Stomach (tissue), 9 donors: ENCODE measurements around the gene ADGRG7. TPM values are rescaled to one million over a fixed set of nuclear protein-coding genes. Genes with fewer than 3 reads are reported as not detected.

Source experiments
- DNase-seq, 2 donors: peaks; one replicate each; pipeline versions ENCODE4 v3.0.0 to v3.0.0-alpha.2; 2013 to 2019
- H3K27ac ChIP-seq, 5 donors: fragments of 200-600 bp in 4 of 5; sonication (generic) in 4 of 5; one replicate each; pipeline ENCODE4 v1.5.1; 2013 to 2019; ENCODE audit warnings: mild to moderate bottlenecking in 1 of 5, moderate library complexity in 1 of 5
- H3K27me3 ChIP-seq, 3 donors: fragments of 200-600 bp; sonication (generic); one replicate each; pipeline ENCODE4 v1.5.1; 2017 to 2019; ENCODE audit warnings: mixed run types in 1 of 3
- H3K36me3 ChIP-seq, 4 donors: fragments of 200-600 bp; sonication (generic); 1 replicate in 3 of 4; 2 replicates in 1 of 4; pipeline ENCODE4 v1.5.1; 2016 to 2019
- H3K4me1 ChIP-seq, 4 donors: fragments of 200-600 bp; sonication (generic); one replicate each; pipeline ENCODE4 v1.5.1; 2016 to 2019
- H3K4me3 ChIP-seq, 4 donors: fragments of 200-600 bp; sonication (generic) in 3 of 4; one replicate each; pipeline ENCODE4 v1.5.1; 2016 to 2019; ENCODE audit warnings: mild to moderate bottlenecking in 1 of 4
- H3K9me3 ChIP-seq, 4 donors: fragments of 200-600 bp; sonication (generic); one replicate each; pipeline ENCODE4 v1.5.1; 2016 to 2019
- CTCF ChIP-seq, 7 experiments: fragments of 450-650 bp in 4 of 7; fragments of 200-600 bp in 3 of 7; sonication (generic) in 3 of 7; IDR thresholded peaks; one replicate each; pipeline ENCODE4 v1.5.1; 2016 to 2019; ENCODE audit warnings: antibody characterized with exemption in 7 of 7, control low read depth in 2 of 7, mild to moderate bottlenecking in 1 of 7
- EP300 ChIP-seq: sonication (generic); formaldehyde crosslinking; IDR thresholded peaks from one replicate; pipeline ENCODE4 v1.6.1; 2017; ENCODE audit warnings: antibody characterized with exemption
- POLR2A ChIP-seq, 4 donors: fragments of 450-650 bp; IDR thresholded peaks; one replicate each; pipeline ENCODE4 v1.6.1; 2016; ENCODE audit warnings: antibody characterized with exemption in 4 of 4, control low read depth in 2 of 4, mild to moderate bottlenecking in 1 of 4, moderate library complexity in 1 of 4
- POLR2AphosphoS5 ChIP-seq, 3 donors: sonication (generic); formaldehyde crosslinking; IDR thresholded peaks; one replicate each; pipeline ENCODE4 v1.6.1; 2016; ENCODE audit warnings: antibody characterized with exemption in 3 of 3
- WGBS, 5 donors: extraction: QIAGEN DNeasy Blood & Tissue Kit in 3 of 5; methylation state at CpG; one replicate each; pipeline versions ENCODE4 v1.1.5 to v1.1.7; 2013 to 2018; 5-methylcytosine and 5-hydroxymethylcytosine counted together
- intact Hi-C: fragments of 100-400 bp; cut with DNase I; formaldehyde crosslinking; loops from one replicate; pipeline ENCODE4 v1.15.1; 2023; ENCODE audit warnings: low total_unique reads
- polyA plus RNA-seq, 3 donors: library from polyadenylated mRNA; stranded (reverse); fragments of 200-250 nt; gene quantifications; one replicate each; pipeline ENCODE4 v1.2.3, GENCODE V29; 2013
- total RNA-seq, 5 donors: library from RNA; depleted of rRNA; stranded (reverse); fragments of >200 nt; gene quantifications; one replicate each; pipeline versions ENCODE4 v1.1.0 to v1.2.3, GENCODE V29; 2014 to 2016
- donor health status: healthy with polysubstance abuse.
- donor health status: Bipolar disorder and iron deficiency.
- donor health status: healthy.

ADGRG7 gene
- total and polyA plus RNA-seq, 8 donors: 5.1 TPM; not detected in 7

DNA sequence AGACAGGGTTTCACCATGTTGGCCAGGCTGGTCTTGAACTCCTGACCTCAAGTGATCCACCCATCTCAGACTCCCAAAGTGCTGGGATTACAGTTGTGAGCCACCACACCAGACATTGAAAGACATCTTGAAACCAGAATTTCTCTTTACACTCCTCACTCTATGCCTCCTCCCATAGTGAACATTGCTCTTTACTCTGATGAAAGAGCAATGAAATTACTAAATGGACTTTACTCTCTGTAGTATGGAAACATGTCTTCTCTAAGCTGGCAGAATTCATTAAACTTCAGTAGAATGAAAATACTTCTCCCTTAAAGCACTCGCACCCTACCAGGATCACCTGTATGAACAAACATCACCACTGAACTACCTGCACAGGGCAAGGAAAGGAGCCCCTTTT lies 72.1 kb downstream of the ADGRG7 start:
- intact Hi-C loops: no loop called here

DNA sequence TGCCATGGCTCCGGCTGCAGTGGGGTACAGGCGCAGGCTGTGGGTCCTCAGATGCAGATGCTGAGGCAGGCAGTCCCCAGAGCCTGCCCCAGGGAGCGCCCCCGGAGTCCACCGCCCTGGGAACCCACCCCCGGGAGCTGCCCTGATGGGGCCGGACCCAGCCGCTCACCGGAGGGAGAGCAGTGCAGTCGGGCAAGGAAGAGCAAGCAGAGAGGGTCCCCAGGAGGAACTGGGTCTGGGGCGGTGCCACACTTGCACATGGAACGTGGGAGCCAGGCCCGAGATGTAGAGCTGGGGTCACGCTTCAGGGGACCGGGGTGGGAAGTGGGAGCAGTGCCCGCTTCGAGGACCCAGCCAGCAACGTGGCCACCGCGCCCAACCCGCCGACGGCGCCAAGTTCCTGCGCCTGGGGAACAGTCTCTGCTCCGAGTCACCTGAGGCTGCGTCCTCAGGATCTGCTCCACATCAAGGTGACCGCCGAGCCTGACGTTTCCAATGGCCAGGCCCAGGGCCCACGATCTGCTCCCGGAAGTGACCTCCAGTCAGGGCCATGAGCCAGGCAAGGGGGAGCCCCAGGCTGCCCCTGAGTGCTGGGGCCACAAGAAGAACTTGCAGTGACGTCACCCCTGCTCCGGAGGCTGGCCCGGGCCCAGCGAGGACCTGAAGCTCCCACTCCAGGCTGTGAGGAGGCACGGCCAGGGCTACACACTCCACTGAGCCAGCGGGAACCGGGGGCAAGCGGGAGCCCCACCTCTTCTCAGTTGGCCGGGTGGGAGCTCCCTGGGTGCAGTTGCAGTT lies 72.9 kb downstream of the ADGRG7 start:
- no peaks in the 10 kb centered on the region for H3K4me1 ChIP-seq
- no peaks in the 10 kb centered on the region for H3K27me3 ChIP-seq
- peak overlapping the region in 1 of 4 donors; percentile 17 for H3K4me3 ChIP-seq
- H3K9me3 ChIP-seq: peaks cover 0 to 7% (median 0%) of the 10 kb centered on the region in 4 donors
- no peaks in the 10 kb centered on the region for H3K36me3 ChIP-seq
- DNase-seq: peak in 1 of 2 donors; percentile 35
- H3K27ac ChIP-seq: no peak overlapping the region
- WGBS, 5 donors: 53 to 85% (median 73%) methylated on average over 18 to 41 of the region's 41 CpGs
- TF ChIP-seq EP300: no peak
- intact Hi-C loops: no loop called here

More for the DNA sequence above, 72.1 kb downstream of the ADGRG7 start:
- Histone ChIP-seq H3K9me3 (peaks cover 0 to 7% (median 0%) of the 10 kb centered on the region in 4 donors), H3K27me3 (no peaks in the 10 kb centered on the region), H3K36me3 (no peaks in the 10 kb centered on the region), H3K27ac (no peak overlapping the region), H3K4me3 (no peak overlapping the region), H3K4me1 (no peaks in the 10 kb centered on the region)
- TF ChIP-seq EP300: no peak
- TF ChIP-seq POLR2A (IDR thresholded peaks at IDR 0.05): no peak
- no peak for TF ChIP-seq CTCF (IDR thresholded peaks at IDR 0.05)
- DNase-seq: no peak
- 82 to 100% (median 94%) methylated on average over 1 of the region's 1 CpG for WGBS, 5 donors

- Histone ChIP-seq H3K36me3 (no peaks in the 10 kb centered on the region), H3K27ac (no peak overlapping the region), H3K4me3 (peak overlapping the region in 1 of 4 donors; percentile 17), H3K9me3 (peaks cover 0 to 7% (median 0%) of the 10 kb centered on the region in 4 donors), H3K4me1 (no peaks in the 10 kb centered on the region), H3K27me3 (no peaks in the 10 kb centered on the region)
- 76 to 85% (median 80%) methylated on average over 16 to 18 of the region's 18 CpGs for WGBS, 5 donors
- intact Hi-C loops: no loop called here
- no peak for DNase-seq
- TF ChIP-seq POLR2AphosphoS5 (IDR thresholded peaks at IDR 0.05): no peak
- no peak for TF ChIP-seq POLR2A (IDR thresholded peaks at IDR 0.05)
- no peak for TF ChIP-seq EP300
- TF ChIP-seq CTCF (IDR thresholded peaks at IDR 0.05): no peak
Observed at GRCh38 chr3:100682854-100683760, 73.7 kb downstream of the ADGRG7 start.

- peaks cover 0 to 35% (median 0%) of the 10 kb centered on the region in 3 donors for H3K27me3 ChIP-seq
- no peaks in the 10 kb centered on the region for H3K4me1 ChIP-seq
- no peak overlapping the region for H3K27ac ChIP-seq
- no peak overlapping the region for H3K4me3 ChIP-seq
- intact Hi-C loops: no loop called here
- no peaks in the 10 kb centered on the region for H3K36me3 ChIP-seq
- no peak for DNase-seq
- TF ChIP-seq POLR2AphosphoS5 (IDR thresholded peaks at IDR 0.05): no peak
- TF ChIP-seq EP300: no peak
- TF ChIP-seq POLR2A (IDR thresholded peaks at IDR 0.05): no peak
- TF ChIP-seq CTCF (IDR thresholded peaks at IDR 0.05): no peak
- H3K9me3 ChIP-seq: no peaks in the 10 kb centered on the region
Observed at GRCh38 chr3:100693225-100693624, 83.8 kb downstream of the ADGRG7 start.
